Esophagus squamous epithelium (tissue), 4 donors: ENCODE data around the gene HNRNPK.

ENCODE experiments used
- POLR2A ChIP-seq, 4 donors: fragments of 450-650 bp; IDR thresholded peaks; one replicate each; pipeline ENCODE4 v1.6.1; 2017; ENCODE audit warnings: antibody characterized with exemption in 4 of 4, mild to moderate bottlenecking in 4 of 4, moderate library complexity in 3 of 4
- TF ChIP-seq, protein P1 (sequence below), 6 experiments: fragments of 450-650 bp in 4 of 6; fragments of 200-600 bp in 2 of 6; sonication (generic) in 2 of 6; IDR thresholded peaks; one replicate each; pipeline ENCODE4 v1.5.1; 2016 to 2019; ENCODE audit warnings: antibody characterized with exemption in 6 of 6, mild to moderate bottlenecking in 4 of 6, moderate library complexity in 4 of 6

DNA sequence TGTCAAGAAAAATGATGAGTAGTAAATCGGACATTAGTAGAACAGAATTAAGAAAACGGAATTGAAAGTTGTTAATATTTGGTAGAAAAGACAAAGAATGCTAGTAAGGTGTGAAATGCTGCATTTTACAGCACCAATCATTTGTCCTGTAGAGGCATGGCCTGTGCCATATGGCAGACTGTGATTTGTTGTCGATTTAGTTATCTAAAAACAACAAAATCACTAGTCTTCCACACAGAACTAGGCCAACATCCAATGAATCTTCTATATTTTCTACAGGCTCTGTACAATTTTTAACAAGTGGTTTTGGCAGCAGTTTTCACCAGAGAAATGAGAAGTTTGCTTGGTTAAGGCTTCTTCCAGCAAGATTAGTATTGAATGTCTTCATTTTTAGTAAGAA is 10.4 kb downstream of the HNRNPK start:
- TF ChIP-seq, protein P1, sequence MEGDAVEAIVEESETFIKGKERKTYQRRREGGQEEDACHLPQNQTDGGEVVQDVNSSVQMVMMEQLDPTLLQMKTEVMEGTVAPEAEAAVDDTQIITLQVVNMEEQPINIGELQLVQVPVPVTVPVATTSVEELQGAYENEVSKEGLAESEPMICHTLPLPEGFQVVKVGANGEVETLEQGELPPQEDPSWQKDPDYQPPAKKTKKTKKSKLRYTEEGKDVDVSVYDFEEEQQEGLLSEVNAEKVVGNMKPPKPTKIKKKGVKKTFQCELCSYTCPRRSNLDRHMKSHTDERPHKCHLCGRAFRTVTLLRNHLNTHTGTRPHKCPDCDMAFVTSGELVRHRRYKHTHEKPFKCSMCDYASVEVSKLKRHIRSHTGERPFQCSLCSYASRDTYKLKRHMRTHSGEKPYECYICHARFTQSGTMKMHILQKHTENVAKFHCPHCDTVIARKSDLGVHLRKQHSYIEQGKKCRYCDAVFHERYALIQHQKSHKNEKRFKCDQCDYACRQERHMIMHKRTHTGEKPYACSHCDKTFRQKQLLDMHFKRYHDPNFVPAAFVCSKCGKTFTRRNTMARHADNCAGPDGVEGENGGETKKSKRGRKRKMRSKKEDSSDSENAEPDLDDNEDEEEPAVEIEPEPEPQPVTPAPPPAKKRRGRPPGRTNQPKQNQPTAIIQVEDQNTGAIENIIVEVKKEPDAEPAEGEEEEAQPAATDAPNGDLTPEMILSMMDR (IDR thresholded peaks at IDR 0.05) = no peak
- TF ChIP-seq POLR2A (IDR thresholded peaks at IDR 0.05) = no peak
